ENCODE results near the gene TTLL9.

TTLL9 gene

GRCh38 chr20:31988430-31989015, 118.1 kb downstream of the TTLL9 start:
- no peak for DNase-seq

DNA sequence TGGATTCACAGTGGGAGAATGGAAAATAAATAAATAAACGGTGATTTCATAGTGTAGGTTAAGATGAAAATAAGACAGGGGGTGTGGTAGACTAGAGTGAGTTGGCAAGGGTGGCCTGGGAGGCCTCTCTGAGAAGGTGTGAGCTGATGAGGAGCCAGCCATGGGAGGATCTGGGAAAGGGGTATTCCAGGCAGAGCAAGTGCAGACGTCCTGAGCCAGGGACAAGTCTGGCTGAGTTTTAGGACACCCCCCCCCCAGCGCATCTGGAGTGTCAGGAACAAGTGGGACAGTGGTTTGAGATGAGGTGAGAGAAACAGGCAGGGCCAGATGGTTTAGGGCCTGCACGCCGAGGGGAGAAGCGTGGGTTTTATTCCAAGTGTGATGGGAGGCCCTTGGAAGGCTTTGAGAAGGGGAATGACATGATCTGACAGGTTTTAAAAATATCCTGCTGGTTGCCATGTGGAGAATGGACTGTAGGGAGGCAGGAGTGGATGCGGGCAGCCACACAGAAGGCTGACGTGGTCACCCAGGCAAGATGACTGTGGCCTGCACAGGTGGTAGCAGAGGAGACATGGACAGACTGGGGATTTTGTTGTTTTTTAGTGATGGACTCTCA, 118.7 kb downstream of the TTLL9 start:
- no peak for DNase-seq

- no peak for DNase-seq
These were observed 120.4 kb downstream of the TTLL9 start for GRCh38 chr20:31990641-31991338.

GRCh38 chr20:31991339-31991705, 120.9 kb downstream of the TTLL9 start:
- DNase-seq: no peak

DNA sequence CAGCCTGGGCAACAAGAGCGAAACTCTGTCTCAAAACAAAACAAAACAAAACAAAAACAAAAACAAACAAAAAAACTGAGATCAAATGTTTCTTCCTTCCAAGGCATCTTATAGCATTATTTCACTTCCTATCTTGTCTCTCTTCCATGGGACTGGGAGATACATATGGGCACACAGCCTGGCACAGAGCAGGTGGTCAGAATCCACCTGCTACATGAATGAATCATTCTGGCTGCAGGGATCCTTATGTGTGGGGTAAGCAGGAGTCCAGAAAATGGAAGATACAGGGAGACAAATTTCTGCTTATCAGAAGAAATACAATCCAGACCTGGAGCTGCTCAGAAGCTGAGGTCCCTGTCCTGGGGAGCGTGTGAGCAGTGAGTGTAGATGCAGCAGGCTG, 121.7 kb downstream of the TTLL9 start:
- DNase-seq: no peak
